Measurements from ENCODE around the gene CDH6.
"Not testable (repeated sequence)": the region's sequence is repeated elsewhere in the genome, so short reads cannot be mapped to it uniquely, and the experiment has no call there.

CDH6 gene

GRCh38 chr5:31334061-31334860 is 140.8 kb downstream of the CDH6 start:
- ATAC-seq: no peak

- no peak for ATAC-seq
These were observed 142.0 kb downstream of the CDH6 start for GRCh38 chr5:31335456-31335855.

- no peak for ATAC-seq
These were observed 150.5 kb downstream of the CDH6 start for GRCh38 chr5:31343946-31344345.

- ATAC-seq: no peak
These were observed 153.5 kb downstream of the CDH6 start for GRCh38 chr5:31346896-31347551.

- no peak for ATAC-seq
These were observed 154.0 kb downstream of the CDH6 start for GRCh38 chr5:31347552-31347905.

GRCh38 chr5:31350395-31350794 is 156.9 kb downstream of the CDH6 start:
- no peak for ATAC-seq

- no peak for ATAC-seq
These were observed 161.9 kb downstream of the CDH6 start for GRCh38 chr5:31355337-31355736.

- no peak for ATAC-seq
These were observed 163.6 kb downstream of the CDH6 start for GRCh38 chr5:31357038-31357437.

- ATAC-seq: no peak
These were observed 166.4 kb downstream of the CDH6 start for GRCh38 chr5:31359839-31360238.

GRCh38 chr5:31361234-31361633 is 167.7 kb downstream of the CDH6 start:
- ATAC-seq: no peak

- not testable (repeated sequence) for ATAC-seq
These were observed 168.4 kb downstream of the CDH6 start for GRCh38 chr5:31361704-31362528.

- no peak for ATAC-seq
These were observed 169.0 kb downstream of the CDH6 start for GRCh38 chr5:31362529-31362900.

GRCh38 chr5:31362931-31363568 is 169.6 kb downstream of the CDH6 start:
- no peak for ATAC-seq

- no peak for ATAC-seq
These were observed 171.6 kb downstream of the CDH6 start for GRCh38 chr5:31364881-31365636.

- ATAC-seq: no peak
These were observed 172.3 kb downstream of the CDH6 start for GRCh38 chr5:31365776-31366175.

- no peak for ATAC-seq
These were observed 173.5 kb downstream of the CDH6 start for GRCh38 chr5:31366941-31367340.

- no peak for ATAC-seq
These were observed 178.6 kb downstream of the CDH6 start for GRCh38 chr5:31372124-31372523.

GRCh38 chr5:31375999-31376720 is 182.7 kb downstream of the CDH6 start:
- ATAC-seq: no peak

GRCh38 chr5:31377274-31377946 is 183.9 kb downstream of the CDH6 start:
- ATAC-seq: no peak

- no peak for ATAC-seq
These were observed 184.7 kb downstream of the CDH6 start for GRCh38 chr5:31378136-31378535.

All from activated CD4-positive, CD25-positive, alpha-beta regulatory T cell treated with anti-CD3 and anti-CD28 coated beads, Interleukin-2, amount 50 U/mL, for 24 hours (primary cell).